Gastrocnemius medialis (tissue), 4 donors: ENCODE measurements around the gene LAMTOR2.

Experiments
- CTCF ChIP-seq, 5 experiments: fragments of 450-650 bp in 3 of 5; fragments of 200-600 bp in 2 of 5; sonication (generic) in 2 of 5; IDR thresholded peaks in 4 of 5; conservative IDR thresholded peaks in 1 of 5; 1 replicate in 4 of 5; 2 replicates in 1 of 5; pipeline ENCODE4 v1.5.1; 2016 to 2019; ENCODE audit warnings: antibody characterized with exemption in 5 of 5, mild to moderate bottlenecking in 3 of 5, moderate library complexity in 3 of 5
- POLR2A ChIP-seq, 2 donors: fragments of 450-650 bp; IDR thresholded peaks; one replicate each; pipeline ENCODE4 v1.6.1; 2017; ENCODE audit warnings: antibody characterized with exemption in 2 of 2, mild to moderate bottlenecking in 2 of 2, moderate library complexity in 2 of 2

- TF ChIP-seq CTCF (IDR thresholded peaks at IDR 0.05 in 4 of 5, conservative IDR thresholded peaks at IDR 0.05 in 1 of 5), result no peak
- no peak for TF ChIP-seq POLR2A (IDR thresholded peaks at IDR 0.05)
These were observed 20.6 kb downstream of the LAMTOR2 start for GRCh38 chr1:156075162-156075561.
